HepG2 (cell line): ENCODE results near the gene NELFCD.

Experiments
- FOXA1 ChIP-seq, 2 experiments: fragments of 450-650 bp in 1 of 2; sonication (generic) in 1 of 2; formaldehyde crosslinking in 1 of 2; IDR thresholded peaks; 2 replicates each; pipeline versions ENCODE4 v1.4.0 to v1.6.1; 2016 to 2020; ENCODE audit warnings: missing genetic modification reagents in 1 of 2
- HBP1 ChIP-seq: IDR thresholded peaks from 2 replicates; pipeline ENCODE4 v1.6.1; 2016; ENCODE audit warnings: low read depth, control low read depth
- JUND ChIP-seq: sonication (generic); formaldehyde crosslinking; IDR thresholded peaks from 2 replicates; pipeline ENCODE4 v1.8.0; 2022; ENCODE audit warnings: mild to moderate bottlenecking, missing genetic modification reagents
- MAFK ChIP-seq, 2 experiments: IDR thresholded peaks in 1 of 2; conservative IDR thresholded peaks in 1 of 2; 2 replicates each; pipeline ENCODE4 v1.6.1; 2011; ENCODE audit warnings: improper control_type of control experiment in 2 of 2, low read length in 2 of 2
- SOX5 ChIP-seq: IDR thresholded peaks from 2 replicates; pipeline ENCODE4 v1.6.1; 2016; ENCODE audit warnings: borderline replicate concordance
- TARDBP ChIP-seq: sonication (generic); formaldehyde crosslinking; IDR thresholded peaks from 2 replicates; pipeline ENCODE4 v1.8.0; 2022; ENCODE audit warnings: mild to moderate bottlenecking, missing genetic modification reagents
- ZBTB43 ChIP-seq: sonication (generic); formaldehyde crosslinking; conservative IDR thresholded peaks from 2 replicates; pipeline ENCODE4 v1.4.0; 2020; ENCODE audit warnings: missing genetic modification reagents
- ZKSCAN1 ChIP-seq: fragments of 150-350 bp; IDR thresholded peaks from 2 replicates; pipeline ENCODE4 v1.6.1; 2014; ENCODE audit warnings: low read length
- ZNF331 ChIP-seq: sonication (generic); formaldehyde crosslinking; IDR thresholded peaks from 2 replicates; pipeline ENCODE4 v1.4.0; 2020; ENCODE audit warnings: missing genetic modification reagents
- TF ChIP-seq, protein P1 (sequence below): sonication (generic); formaldehyde crosslinking; IDR thresholded peaks from 2 replicates; pipeline ENCODE4 v1.5.0; 2020; ENCODE audit warnings: mild to moderate bottlenecking, missing genetic modification reagents, moderate library complexity

DNA sequence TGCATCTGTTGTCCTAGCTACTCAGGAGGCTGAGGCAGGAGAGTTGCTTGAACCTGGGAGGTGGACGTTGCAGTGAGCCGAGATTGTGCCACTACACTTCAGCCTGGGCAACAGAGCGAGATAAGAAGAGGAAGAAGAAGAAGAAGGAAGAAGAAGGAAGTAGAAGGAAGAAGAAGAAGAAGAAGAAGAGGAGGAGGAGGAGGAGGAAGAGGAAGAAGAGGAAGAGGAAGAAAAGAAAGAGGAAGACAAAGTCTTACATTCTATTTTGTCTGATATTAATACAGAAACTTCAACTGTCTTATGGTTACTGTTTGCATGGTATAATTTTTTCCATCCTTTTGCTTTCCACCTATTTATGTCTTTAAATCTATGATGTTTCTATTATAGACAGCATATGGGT is 7.2 kb upstream of the NELFCD start:
- no peak for TF ChIP-seq MAFK (conservative IDR thresholded peaks at IDR 0.05 in 1 of 2, IDR thresholded peaks at IDR 0.05 in 1 of 2; ENCODE audit: low read length in 2 of 2)
- TF ChIP-seq ZBTB43 (CRISPR knock-in tag) = no peak
- no peak for TF ChIP-seq SOX5
- TF ChIP-seq, protein P1, sequence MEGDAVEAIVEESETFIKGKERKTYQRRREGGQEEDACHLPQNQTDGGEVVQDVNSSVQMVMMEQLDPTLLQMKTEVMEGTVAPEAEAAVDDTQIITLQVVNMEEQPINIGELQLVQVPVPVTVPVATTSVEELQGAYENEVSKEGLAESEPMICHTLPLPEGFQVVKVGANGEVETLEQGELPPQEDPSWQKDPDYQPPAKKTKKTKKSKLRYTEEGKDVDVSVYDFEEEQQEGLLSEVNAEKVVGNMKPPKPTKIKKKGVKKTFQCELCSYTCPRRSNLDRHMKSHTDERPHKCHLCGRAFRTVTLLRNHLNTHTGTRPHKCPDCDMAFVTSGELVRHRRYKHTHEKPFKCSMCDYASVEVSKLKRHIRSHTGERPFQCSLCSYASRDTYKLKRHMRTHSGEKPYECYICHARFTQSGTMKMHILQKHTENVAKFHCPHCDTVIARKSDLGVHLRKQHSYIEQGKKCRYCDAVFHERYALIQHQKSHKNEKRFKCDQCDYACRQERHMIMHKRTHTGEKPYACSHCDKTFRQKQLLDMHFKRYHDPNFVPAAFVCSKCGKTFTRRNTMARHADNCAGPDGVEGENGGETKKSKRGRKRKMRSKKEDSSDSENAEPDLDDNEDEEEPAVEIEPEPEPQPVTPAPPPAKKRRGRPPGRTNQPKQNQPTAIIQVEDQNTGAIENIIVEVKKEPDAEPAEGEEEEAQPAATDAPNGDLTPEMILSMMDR (CRISPR knock-in tag) = no peak
- no peak for TF ChIP-seq JUND (CRISPR knock-in tag)
- TF ChIP-seq ZKSCAN1 = no peak
- TF ChIP-seq TARDBP (CRISPR knock-in tag) = no peak
- TF ChIP-seq HBP1 (CRISPR knock-in tag) = no peak
- TF ChIP-seq ZNF331 (CRISPR knock-in tag) = no peak
- no peak for TF ChIP-seq FOXA1 (IDR thresholded peaks at IDR 0.05)
- TF ChIP-seq FOXA1 (CRISPR knock-in tag; IDR thresholded peaks at IDR 0.05) = no peak
